HEK293 (cell line): Measurements from ENCODE around the gene NPAS2.
A peak's percentile ranks its signal among the peaks of the same experiment; 100 is the strongest.

Source experiments
- CTCF ChIA-PET: fragments of 350-600 bp; formaldehyde crosslinking; extraction: SDS; loops from one replicate; lab custom pipeline; 2021; ENCODE audit warnings: antibody characterized with exemption; lab: Yijun Ruan, JAX
- POLR2A ChIA-PET: fragments of 300-600 bp; formaldehyde crosslinking; extraction: SDS; loops from one replicate; lab custom pipeline; 2020; ENCODE audit warnings: antibody characterized with exemption, inconsistent platforms; lab: Yijun Ruan, JAX
- H3K27ac ChIP-seq: fragments of 200-500 bp; sonication (Bioruptor generic); 2 replicates; pipeline ENCODE4 v1.5.1; 2014; ENCODE audit warnings: low read depth, low read length, control low read depth, inconsistent platforms; ENCODE audit errors: extremely low read depth
- H3K36me3 ChIP-seq, 2 experiments: fragments of 200-500 bp in 1 of 2; sonication (Bioruptor generic) in 1 of 2; 1 replicate in 1 of 2; 2 replicates in 1 of 2; pipeline ENCODE4 v1.5.1; 2014 to 2017; ENCODE audit warnings: inconsistent platforms in 2 of 2, low read length in 2 of 2; ENCODE audit not compliant: control insufficient read depth in 2 of 2, insufficient read depth in 1 of 2
- H3K4me1 ChIP-seq: fragments of 200-500 bp; sonication (Bioruptor generic); 2 replicates; pipeline ENCODE4 v1.5.1; 2014; ENCODE audit warnings: mild to moderate bottlenecking, low read length, inconsistent platforms; ENCODE audit not compliant: control insufficient read depth, insufficient read depth
- H3K4me3 ChIP-seq: 2 replicates; pipeline ENCODE4 v1.5.1; 2011; ENCODE audit warnings: low read depth, mild to moderate bottlenecking, control low read depth, low read length, moderate library complexity
- H3K9me3 ChIP-seq: fragments of 200-500 bp; sonication (Bioruptor generic); 2 replicates; pipeline ENCODE4 v1.5.1; 2014; ENCODE audit warnings: low read depth, low read length, inconsistent platforms; ENCODE audit not compliant: control insufficient read depth, insufficient read depth
- FEZF1 ChIP-seq: fragments of 450-650 bp; formaldehyde crosslinking; IDR thresholded peaks from 2 replicates; pipeline ENCODE4 v1.5.1; 2016; ENCODE audit warnings: missing biosample characterization, missing genetic modification characterization
- MYNN ChIP-seq: fragments of 450-650 bp; formaldehyde crosslinking; IDR thresholded peaks from 2 replicates; pipeline ENCODE4 v1.5.1; 2016; ENCODE audit warnings: missing biosample characterization, missing genetic modification characterization, borderline replicate concordance
- RBAK ChIP-seq: fragments of 450-650 bp; formaldehyde crosslinking; IDR thresholded peaks from 2 replicates; pipeline ENCODE4 v1.5.1; 2016; ENCODE audit warnings: missing biosample characterization, missing genetic modification characterization
- SP2 ChIP-seq: fragments of 450-650 bp; formaldehyde crosslinking; IDR thresholded peaks from 2 replicates; pipeline ENCODE4 v1.5.1; 2016; ENCODE audit warnings: missing biosample characterization, missing genetic modification characterization
- TRIM28 ChIP-seq: IDR thresholded peaks from 2 replicates; pipeline ENCODE4 v1.6.1; 2011; ENCODE audit warnings: low read length, control low read depth, borderline replicate concordance
- YY1 ChIP-seq: fragments of 450-650 bp; formaldehyde crosslinking; IDR thresholded peaks from 2 replicates; pipeline ENCODE4 v1.5.1; 2018; ENCODE audit warnings: missing biosample characterization, missing genetic modification characterization
- ZBTB21 ChIP-seq: fragments of 450-650 bp; formaldehyde crosslinking; IDR thresholded peaks from 2 replicates; pipeline ENCODE4 v1.5.1; 2017; ENCODE audit warnings: missing biosample characterization, missing genetic modification characterization
- ZNF138 ChIP-seq: fragments of 450-650 bp; formaldehyde crosslinking; IDR thresholded peaks from 2 replicates; pipeline ENCODE4 v1.5.1; 2016; ENCODE audit warnings: missing biosample characterization, missing genetic modification characterization, borderline replicate concordance
- ZNF155 ChIP-seq: fragments of 450-650 bp; formaldehyde crosslinking; IDR thresholded peaks from 2 replicates; pipeline ENCODE4 v1.5.1; 2016; ENCODE audit warnings: missing biosample characterization, missing genetic modification characterization
- ZNF202 ChIP-seq: fragments of 450-650 bp; formaldehyde crosslinking; IDR thresholded peaks from 2 replicates; pipeline ENCODE4 v1.5.1; 2016; ENCODE audit warnings: missing biosample characterization, missing genetic modification characterization, borderline replicate concordance
- ZNF211 ChIP-seq: fragments of 450-650 bp; formaldehyde crosslinking; IDR thresholded peaks from 2 replicates; pipeline ENCODE4 v1.5.1; 2016; ENCODE audit warnings: low read depth, missing biosample characterization, missing genetic modification characterization
- ZNF391 ChIP-seq: fragments of 450-650 bp; formaldehyde crosslinking; IDR thresholded peaks from 2 replicates; pipeline ENCODE4 v1.5.1; 2016; ENCODE audit warnings: low read depth, missing biosample characterization, missing genetic modification characterization, borderline replicate concordance
- ZNF416 ChIP-seq: fragments of 450-650 bp; formaldehyde crosslinking; IDR thresholded peaks from 2 replicates; pipeline ENCODE4 v1.5.1; 2016; ENCODE audit warnings: missing biosample characterization, missing genetic modification characterization
- ZNF555 ChIP-seq: fragments of 450-650 bp; formaldehyde crosslinking; conservative IDR thresholded peaks from 2 replicates; pipeline ENCODE4 v1.5.1; 2017; ENCODE audit warnings: missing biosample characterization, mild to moderate bottlenecking, missing genetic modification characterization, inconsistent platforms
- ZNF558 ChIP-seq: fragments of 450-650 bp; formaldehyde crosslinking; IDR thresholded peaks from 2 replicates; pipeline ENCODE4 v1.5.1; 2016; ENCODE audit warnings: missing biosample characterization, missing genetic modification characterization
- ZNF621 ChIP-seq: fragments of 450-650 bp; formaldehyde crosslinking; IDR thresholded peaks from 2 replicates; pipeline ENCODE4 v1.5.1; 2017; ENCODE audit warnings: missing biosample characterization, missing genetic modification characterization
- ZNF623 ChIP-seq: fragments of 450-650 bp; formaldehyde crosslinking; IDR thresholded peaks from 2 replicates; pipeline ENCODE4 v1.5.1; 2016; ENCODE audit warnings: missing biosample characterization, missing genetic modification characterization
- ZNF624 ChIP-seq: fragments of 450-650 bp; formaldehyde crosslinking; IDR thresholded peaks from 2 replicates; pipeline ENCODE4 v1.5.1; 2017; ENCODE audit warnings: missing biosample characterization, missing genetic modification characterization
- ZNF658 ChIP-seq: fragments of 450-650 bp; formaldehyde crosslinking; IDR thresholded peaks from 2 replicates; pipeline ENCODE4; 2016; ENCODE audit warnings: missing biosample characterization, missing genetic modification characterization
- ZNF707 ChIP-seq: fragments of 450-650 bp; formaldehyde crosslinking; IDR thresholded peaks from 2 replicates; pipeline ENCODE4 v1.5.1; 2016; ENCODE audit warnings: missing biosample characterization, missing genetic modification characterization
- TF ChIP-seq, protein P1 (sequence below): fragments of 450-650 bp; formaldehyde crosslinking; IDR thresholded peaks from 2 replicates; pipeline ENCODE4 v1.5.1; 2017; ENCODE audit warnings: missing biosample characterization, mild to moderate bottlenecking, missing genetic modification characterization, moderate library complexity
- TF ChIP-seq, protein P2 (sequence below): fragments of 450-650 bp; formaldehyde crosslinking; IDR thresholded peaks from 2 replicates; pipeline ENCODE4 v1.5.1; 2016; ENCODE audit warnings: missing biosample characterization, missing genetic modification characterization, borderline replicate concordance
- TF ChIP-seq, protein P3 (sequence below): fragments of 450-650 bp; formaldehyde crosslinking; IDR thresholded peaks from 2 replicates; pipeline ENCODE4 v1.5.1; 2016; ENCODE audit warnings: missing biosample characterization, missing genetic modification characterization

The NPAS2 gene

DNA sequence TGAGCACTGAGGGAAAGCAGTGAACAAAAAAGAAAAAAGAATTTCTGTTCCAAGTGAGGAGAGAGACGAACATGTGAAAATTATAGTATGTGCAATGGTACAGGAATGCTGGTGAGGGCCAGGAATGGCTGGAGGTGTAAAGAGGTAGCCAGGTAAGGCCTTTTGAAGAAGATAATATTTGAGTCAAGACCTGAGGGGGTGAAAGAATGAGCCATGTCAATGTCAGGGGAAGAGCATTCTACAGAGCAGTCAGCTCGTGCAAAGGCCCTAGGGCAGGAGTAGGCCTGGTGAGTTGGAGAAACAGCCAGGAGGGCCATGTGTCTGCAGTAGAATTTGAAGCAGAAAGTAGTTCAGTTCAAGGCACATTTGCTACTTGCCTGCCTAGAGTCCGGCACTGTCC lies 169.7 kb downstream of the NPAS2 start:
- Histone ChIP-seq H3K36me3 (peaks cover 0 to 6% of the 10 kb centered on the region in 2 experiments; a peak in 1 of 3 replicates), H3K4me3 (no peak overlapping the region), H3K4me1 (no peaks in the 10 kb centered on the region), H3K9me3 (no peaks in the 10 kb centered on the region), H3K27ac (no peak overlapping the region)
- CTCF ChIA-PET: interaction anchor here (1.8 to 5.5 kb wide), 2 partner anchors 260 to 379 kb away, joined by 5 to 83 read pairs; no protein-coding TSS in a partner anchor
- POLR2A ChIA-PET: interaction anchor here (1.2 to 2.4 kb wide), 2 partner anchors 12 kb away, joined by 5 to 7 read pairs; partner anchors contain the start of gene RPL31
- TF ChIP-seq ZNF623 (tag by site-specific recombination) (0 out of 2 replicates have a peak, but pooled peaks have one; percentile 11), ZNF155 (tag by site-specific recombination) (no peak), ZNF555 (tag by site-specific recombination) (no peak), ZNF391 (no peak), ZBTB21 (tag by site-specific recombination) (no peak)
- TF ChIP-seq, protein P1, sequence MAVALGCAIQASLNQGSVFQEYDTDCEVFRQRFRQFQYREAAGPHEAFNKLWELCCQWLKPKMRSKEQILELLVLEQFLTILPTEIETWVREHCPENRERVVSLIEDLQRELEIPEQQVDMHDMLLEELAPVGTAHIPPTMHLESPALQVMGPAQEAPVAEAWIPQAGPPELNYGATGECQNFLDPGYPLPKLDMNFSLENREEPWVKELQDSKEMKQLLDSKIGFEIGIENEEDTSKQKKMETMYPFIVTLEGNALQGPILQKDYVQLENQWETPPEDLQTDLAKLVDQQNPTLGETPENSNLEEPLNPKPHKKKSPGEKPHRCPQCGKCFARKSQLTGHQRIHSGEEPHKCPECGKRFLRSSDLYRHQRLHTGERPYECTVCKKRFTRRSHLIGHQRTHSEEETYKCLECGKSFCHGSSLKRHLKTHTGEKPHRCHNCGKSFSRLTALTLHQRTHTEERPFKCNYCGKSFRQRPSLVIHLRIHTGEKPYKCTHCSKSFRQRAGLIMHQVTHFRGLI (tag by site-specific recombination): no peak

DNA sequence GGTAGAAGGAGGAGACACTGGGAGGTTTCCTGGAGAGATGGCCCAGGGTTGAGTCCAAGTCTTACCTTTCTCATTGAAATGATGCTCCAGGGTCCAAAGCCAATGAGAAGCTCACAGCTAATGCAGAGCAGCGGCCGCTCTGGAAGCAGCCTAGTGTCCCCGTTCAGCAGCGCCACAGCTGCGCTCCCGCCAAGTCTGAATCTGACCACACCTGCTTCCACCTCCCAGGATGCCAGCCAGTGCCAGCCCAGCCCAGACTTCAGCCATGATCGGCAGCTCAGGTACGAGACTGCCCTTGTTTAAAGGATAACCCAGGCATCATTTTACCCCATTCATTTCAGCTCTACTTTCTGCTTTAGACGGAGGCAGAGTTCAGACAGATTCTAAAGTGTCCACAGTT lies 170.2 kb downstream of the NPAS2 start:
- Histone ChIP-seq H3K4me1 (no peaks in the 10 kb centered on the region), H3K9me3 (no peaks in the 10 kb centered on the region), H3K4me3 (no peak overlapping the region), H3K27ac (no peak overlapping the region), H3K36me3 (peaks cover 0 to 6% of the 10 kb centered on the region in 2 experiments; a peak in 1 of 3 replicates)
- CTCF ChIA-PET: interaction anchor here (1.8 kb wide), 1 partner anchor 380 kb away, joined by 5 read pairs; no protein-coding TSS in a partner anchor
- POLR2A ChIA-PET: interaction anchor here (2.4 kb wide), 1 partner anchor 12 kb away, joined by 7 read pairs; the partner anchor contains the start of gene RPL31
- TF ChIP-seq ZNF558 (tag by site-specific recombination) (no peak), ZNF211 (tag by site-specific recombination) (no peak), ZNF138 (no peak), FEZF1 (no peak), ZNF621 (no peak), RBAK (tag by site-specific recombination) (no peak), ZNF658 (tag by site-specific recombination) (no peak), ZNF707 (tag by site-specific recombination) (no peak)

DNA sequence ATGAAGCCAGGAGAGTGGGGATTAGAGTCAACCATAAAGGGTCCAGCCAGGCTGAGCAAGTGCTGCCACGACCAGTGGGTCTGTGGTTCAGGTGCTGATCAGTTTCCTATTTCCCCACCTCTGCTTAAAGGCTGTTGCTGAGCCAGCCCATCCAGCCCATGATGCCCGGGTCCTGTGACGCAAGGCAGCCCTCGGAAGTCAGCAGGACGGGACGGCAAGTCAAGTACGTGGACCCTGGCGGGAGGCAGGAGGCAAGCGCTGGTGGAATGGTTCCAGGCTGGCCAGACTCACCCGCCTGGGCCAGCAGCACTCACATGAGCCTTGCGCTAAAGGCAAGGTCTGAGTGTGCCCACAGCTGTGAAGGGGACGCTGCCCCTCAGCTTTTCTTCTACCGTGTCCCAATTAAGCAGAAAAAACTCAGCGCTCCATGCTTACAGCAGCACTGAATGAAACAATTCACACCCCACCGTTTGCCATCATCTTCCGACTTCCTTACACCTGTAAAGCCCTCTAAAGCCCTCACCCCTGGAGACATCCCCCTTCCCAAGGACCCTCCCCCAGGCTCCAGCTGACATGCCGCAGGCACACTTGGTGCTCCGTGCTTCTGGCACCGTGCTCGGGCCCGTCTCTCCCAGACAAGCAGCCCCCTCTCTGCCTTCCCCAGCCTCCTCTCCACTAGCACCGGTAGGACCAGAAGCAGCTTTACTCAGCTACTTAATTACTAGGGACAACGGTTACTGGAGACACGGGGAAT lies 170.9 kb downstream of the NPAS2 start:
- ChIA-PET CTCF (no interaction called here), POLR2A (interaction anchor here (2.4 kb wide), 1 partner anchor 11 kb away, joined by 7 read pairs; the partner anchor contains the start of gene RPL31)
- TF ChIP-seq, protein P2, sequence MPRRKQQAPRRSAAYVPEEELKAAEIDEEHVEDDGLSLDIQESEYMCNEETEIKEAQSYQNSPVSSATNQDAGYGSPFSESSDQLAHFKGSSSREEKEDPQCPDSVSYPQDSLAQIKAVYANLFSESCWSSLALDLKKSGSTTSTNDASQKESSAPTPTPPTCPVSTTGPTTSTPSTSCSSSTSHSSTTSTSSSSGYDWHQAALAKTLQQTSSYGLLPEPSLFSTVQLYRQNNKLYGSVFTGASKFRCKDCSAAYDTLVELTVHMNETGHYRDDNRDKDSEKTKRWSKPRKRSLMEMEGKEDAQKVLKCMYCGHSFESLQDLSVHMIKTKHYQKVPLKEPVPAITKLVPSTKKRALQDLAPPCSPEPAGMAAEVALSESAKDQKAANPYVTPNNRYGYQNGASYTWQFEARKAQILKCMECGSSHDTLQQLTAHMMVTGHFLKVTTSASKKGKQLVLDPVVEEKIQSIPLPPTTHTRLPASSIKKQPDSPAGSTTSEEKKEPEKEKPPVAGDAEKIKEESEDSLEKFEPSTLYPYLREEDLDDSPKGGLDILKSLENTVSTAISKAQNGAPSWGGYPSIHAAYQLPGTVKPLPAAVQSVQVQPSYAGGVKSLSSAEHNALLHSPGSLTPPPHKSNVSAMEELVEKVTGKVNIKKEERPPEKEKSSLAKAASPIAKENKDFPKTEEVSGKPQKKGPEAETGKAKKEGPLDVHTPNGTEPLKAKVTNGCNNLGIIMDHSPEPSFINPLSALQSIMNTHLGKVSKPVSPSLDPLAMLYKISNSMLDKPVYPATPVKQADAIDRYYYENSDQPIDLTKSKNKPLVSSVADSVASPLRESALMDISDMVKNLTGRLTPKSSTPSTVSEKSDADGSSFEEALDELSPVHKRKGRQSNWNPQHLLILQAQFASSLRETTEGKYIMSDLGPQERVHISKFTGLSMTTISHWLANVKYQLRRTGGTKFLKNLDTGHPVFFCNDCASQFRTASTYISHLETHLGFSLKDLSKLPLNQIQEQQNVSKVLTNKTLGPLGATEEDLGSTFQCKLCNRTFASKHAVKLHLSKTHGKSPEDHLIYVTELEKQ (tag by site-specific recombination): no peak
- no peak for TF ChIP-seq ZNF202 (tag by site-specific recombination)
- TF ChIP-seq ZNF624 (tag by site-specific recombination): no peak
- TF ChIP-seq, protein P3, sequence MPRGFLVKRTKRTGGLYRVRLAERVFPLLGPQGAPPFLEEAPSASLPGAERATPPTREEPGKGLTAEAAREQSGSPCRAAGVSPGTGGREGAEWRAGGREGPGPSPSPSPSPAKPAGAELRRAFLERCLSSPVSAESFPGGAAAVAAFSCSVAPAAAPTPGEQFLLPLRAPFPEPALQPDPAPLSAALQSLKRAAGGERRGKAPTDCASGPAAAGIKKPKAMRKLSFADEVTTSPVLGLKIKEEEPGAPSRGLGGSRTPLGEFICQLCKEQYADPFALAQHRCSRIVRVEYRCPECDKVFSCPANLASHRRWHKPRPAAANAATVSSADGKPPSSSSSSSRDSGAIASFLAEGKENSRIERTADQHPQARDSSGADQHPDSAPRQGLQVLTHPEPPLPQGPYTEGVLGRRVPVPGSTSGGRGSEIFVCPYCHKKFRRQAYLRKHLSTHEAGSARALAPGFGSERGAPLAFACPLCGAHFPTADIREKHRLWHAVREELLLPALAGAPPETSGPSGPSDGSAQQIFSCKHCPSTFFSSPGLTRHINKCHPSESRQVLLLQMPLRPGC (tag by site-specific recombination): no peak
- no peak for TF ChIP-seq YY1 (tag by site-specific recombination)
- no peak for TF ChIP-seq ZNF623 (tag by site-specific recombination)
- no peak for TF ChIP-seq ZNF155 (tag by site-specific recombination)
- no peak for TF ChIP-seq MYNN (tag by site-specific recombination)
- TF ChIP-seq ZNF416: no peak
- no peak for TF ChIP-seq ZNF621
- no peak for TF ChIP-seq SP2 (tag by site-specific recombination)
- no peak for TF ChIP-seq TRIM28
- TF ChIP-seq, all 188 proteins: peak for 0

More for the DNA sequence above, 170.9 kb downstream of the NPAS2 start:
- no peak overlapping the region for H3K4me3 ChIP-seq
- no peaks in the 10 kb centered on the region for H3K9me3 ChIP-seq
- peaks cover 0 to 9% of the 10 kb centered on the region in 2 experiments; a peak in 2 of 3 replicates for H3K36me3 ChIP-seq
- H3K27ac ChIP-seq: no peak overlapping the region
- H3K4me1 ChIP-seq: no peaks in the 10 kb centered on the region
